Activated T-cell treated with anti-CD3 and anti-CD28 coated beads, Interleukin-2, amount 50 U/mL, for 72 hours (primary cell): ENCODE results near the gene RPL37A. TPM values are rescaled to one million over a fixed set of nuclear protein-coding genes. Genes with fewer than 3 reads are reported as not detected.
A peak's percentile ranks its signal among the peaks of the same experiment; 100 is the strongest.
"Not testable (repeated sequence)": the region's sequence is repeated elsewhere in the genome, so short reads cannot be mapped to it uniquely, and the experiment has no call there.

ENCODE experiments used
- ATAC-seq, 2 donors: fragments of 150-1000 bp; cut with Tn5 transposase; replicated peaks in 1 of 2; 2 replicates each; pipeline ENCODE4 v1.10.0; 2021; ENCODE audit warnings: moderate library complexity in 2 of 2, mild to moderate bottlenecking in 1 of 2
- DNase-seq, 2 donors: peaks; one replicate each; pipeline ENCODE4 v3.0.0; 2021 to 2022; ENCODE audit warnings: mixed read lengths in 1 of 2
- H3K27ac Mint-ChIP-seq: one replicate; pipeline ENCODE4 v1.8.0; 2022; ENCODE audit warnings: mild to moderate bottlenecking, moderate library complexity, mixed read lengths
- H3K27me3 Mint-ChIP-seq: one replicate; pipeline ENCODE4 v1.8.0; 2022; ENCODE audit warnings: low read depth, mixed read lengths
- H3K36me3 Mint-ChIP-seq, 2 donors: one replicate each; pipeline ENCODE4 v1.8.0; 2022; ENCODE audit warnings: mixed read lengths in 2 of 2, mild to moderate bottlenecking in 1 of 2; ENCODE audit not compliant: insufficient read depth in 2 of 2
- H3K4me1 Mint-ChIP-seq: one replicate; pipeline ENCODE4 v1.8.0; 2022; ENCODE audit warnings: low read depth, mixed read lengths
- H3K4me3 Mint-ChIP-seq, 2 donors: one replicate each; pipeline ENCODE4 v1.8.0; 2022; ENCODE audit warnings: mild to moderate bottlenecking in 2 of 2, mixed read lengths in 2 of 2, moderate library complexity in 2 of 2
- H3K9me3 Mint-ChIP-seq, 2 donors: one replicate each; pipeline ENCODE4 v1.8.0; 2022; ENCODE audit warnings: mixed read lengths in 2 of 2
- total RNA-seq, 2 donors: library from RNA; stranded (reverse); gene quantifications; one replicate each; pipeline ENCODE4 v1.2.3, GENCODE V29; 2022

RPL37A gene
- total RNA-seq, 2 donors from 2014 or later = 3,626 to 3,861 TPM

GRCh38 chr2:216507220-216508160 lies 8.8 kb downstream of the RPL37A start:
- Mint-ChIP-seq H3K27ac (no peak overlapping the region), H3K9me3 (no peaks in the 10 kb centered on the region), H3K27me3 (no peaks in the 10 kb centered on the region), H3K4me3 (no peak overlapping the region), H3K4me1 (peaks cover 29% of the 10 kb centered on the region), H3K36me3 (peaks cover 21 to 34% of the 10 kb centered on the region in 2 donors)
- ATAC-seq (no peak), DNase-seq (no peak)

GRCh38 chr2:216508229-216508628 lies 9.6 kb downstream of the RPL37A start:
- H3K4me3 Mint-ChIP-seq = no peak overlapping the region
- H3K27ac Mint-ChIP-seq = no peak overlapping the region
- H3K27me3 Mint-ChIP-seq = no peaks in the 10 kb centered on the region
- H3K9me3 Mint-ChIP-seq = no peaks in the 10 kb centered on the region
- DNase-seq = no peak
- H3K4me1 Mint-ChIP-seq = peaks cover 21% of the 10 kb centered on the region
- no peak for ATAC-seq
- peaks cover 15 to 26% of the 10 kb centered on the region in 2 donors for H3K36me3 Mint-ChIP-seq

GRCh38 chr2:216516730-216517350 lies 18.2 kb downstream of the RPL37A start:
- Mint-ChIP-seq H3K27ac (no peak overlapping the region), H3K4me3 (no peak overlapping the region), H3K27me3 (no peaks in the 10 kb centered on the region), H3K36me3 (peaks cover 0 to 2% of the 10 kb centered on the region in 2 donors), H3K4me1 (no peaks in the 10 kb centered on the region), H3K9me3 (no peaks in the 10 kb centered on the region)
- DNase-seq (no peak), ATAC-seq (no peak)

GRCh38 chr2:216517447-216518225 lies 19.0 kb downstream of the RPL37A start:
- no peak overlapping the region for H3K27ac Mint-ChIP-seq
- no peaks in the 10 kb centered on the region for H3K27me3 Mint-ChIP-seq
- no peaks in the 10 kb centered on the region for H3K4me1 Mint-ChIP-seq
- DNase-seq = no peak
- no peak overlapping the region for H3K4me3 Mint-ChIP-seq
- no peak for ATAC-seq
- peaks cover 0 to 2% of the 10 kb centered on the region in 2 donors for H3K36me3 Mint-ChIP-seq
- H3K9me3 Mint-ChIP-seq = no peaks in the 10 kb centered on the region

- H3K27me3 Mint-ChIP-seq = not testable (repeated sequence)
- peak in 1 of 2 donors; percentile 18 for ATAC-seq
These were observed 20.0 kb downstream of the RPL37A start for GRCh38 chr2:216518566-216519119.

GRCh38 chr2:216519154-216519762 lies 20.6 kb downstream of the RPL37A start:
- no peaks in the 10 kb centered on the region for H3K9me3 Mint-ChIP-seq
- H3K4me1 Mint-ChIP-seq = no peaks in the 10 kb centered on the region
- ATAC-seq (peak; percentile 57 to 60), DNase-seq (peak; percentile 48 to 55)
- H3K27me3 Mint-ChIP-seq = no peaks in the 10 kb centered on the region
- no peak overlapping the region for H3K4me3 Mint-ChIP-seq
- H3K27ac Mint-ChIP-seq = no peak overlapping the region
- peaks cover 0 to 2% of the 10 kb centered on the region in 2 donors for H3K36me3 Mint-ChIP-seq

More at GRCh38 chr2:216518566-216519119, 20.0 kb downstream of the RPL37A start:
- H3K4me3 Mint-ChIP-seq, DNase-seq, H3K9me3 Mint-ChIP-seq, H3K27ac Mint-ChIP-seq, H3K4me1 Mint-ChIP-seq, H3K36me3 Mint-ChIP-seq: not testable (repeated sequence)

- H3K4me3 Mint-ChIP-seq = no peak overlapping the region
- ATAC-seq = no peak
These were observed 21.5 kb downstream of the RPL37A start for GRCh38 chr2:216520112-216520511.

GRCh38 chr2:216522892-216523502 lies 24.4 kb downstream of the RPL37A start:
- ATAC-seq (no peak), DNase-seq (no peak)
- no peaks in the 10 kb centered on the region for H3K9me3 Mint-ChIP-seq
- no peak overlapping the region for H3K4me3 Mint-ChIP-seq
- no peak overlapping the region for H3K27ac Mint-ChIP-seq
- H3K4me1 Mint-ChIP-seq = no peaks in the 10 kb centered on the region
- H3K27me3 Mint-ChIP-seq = no peaks in the 10 kb centered on the region
- peaks cover 0 to 2% of the 10 kb centered on the region in 2 donors for H3K36me3 Mint-ChIP-seq

More at GRCh38 chr2:216520112-216520511, 21.5 kb downstream of the RPL37A start:
- Mint-ChIP-seq H3K9me3 (no peaks in the 10 kb centered on the region), H3K36me3 (peaks cover 0 to 2% of the 10 kb centered on the region in 2 donors), H3K4me1 (no peaks in the 10 kb centered on the region), H3K27ac (no peak overlapping the region), H3K27me3 (no peaks in the 10 kb centered on the region)
- DNase-seq = no peak

- H3K4me1 Mint-ChIP-seq = no peaks in the 10 kb centered on the region
- no peak overlapping the region for H3K27ac Mint-ChIP-seq
- H3K9me3 Mint-ChIP-seq = no peaks in the 10 kb centered on the region
- H3K36me3 Mint-ChIP-seq = no peaks in the 10 kb centered on the region
- ATAC-seq (no peak), DNase-seq (no peak)
- no peak overlapping the region for H3K4me3 Mint-ChIP-seq
- no peaks in the 10 kb centered on the region for H3K27me3 Mint-ChIP-seq
These were observed 27.3 kb downstream of the RPL37A start for GRCh38 chr2:216525972-216526371.

- Mint-ChIP-seq H3K27ac (no peak overlapping the region), H3K4me1 (no peaks in the 10 kb centered on the region), H3K36me3 (no peaks in the 10 kb centered on the region), H3K27me3 (no peaks in the 10 kb centered on the region), H3K4me3 (no peak overlapping the region), H3K9me3 (no peaks in the 10 kb centered on the region)
- ATAC-seq (no peak), DNase-seq (no peak)
These were observed 28.3 kb downstream of the RPL37A start for GRCh38 chr2:216526939-216527338.

GRCh38 chr2:216527600-216527999 lies 29.0 kb downstream of the RPL37A start:
- H3K4me1 Mint-ChIP-seq = no peaks in the 10 kb centered on the region
- ATAC-seq = no peak
- H3K4me3 Mint-ChIP-seq = no peak overlapping the region
- H3K27me3 Mint-ChIP-seq = no peaks in the 10 kb centered on the region
- H3K27ac Mint-ChIP-seq = no peak overlapping the region
- no peak for DNase-seq
- no peaks in the 10 kb centered on the region for H3K36me3 Mint-ChIP-seq
- no peaks in the 10 kb centered on the region for H3K9me3 Mint-ChIP-seq

GRCh38 chr2:216532562-216532961 lies 33.9 kb downstream of the RPL37A start:
- no peaks in the 10 kb centered on the region for H3K27me3 Mint-ChIP-seq

More at GRCh38 chr2:216532562-216532961, 33.9 kb downstream of the RPL37A start:
- no peaks in the 10 kb centered on the region for H3K9me3 Mint-ChIP-seq
- ATAC-seq = no peak
- no peak overlapping the region for H3K4me3 Mint-ChIP-seq
- no peak overlapping the region for H3K27ac Mint-ChIP-seq
- H3K4me1 Mint-ChIP-seq = no peaks in the 10 kb centered on the region
- no peaks in the 10 kb centered on the region for H3K36me3 Mint-ChIP-seq
- DNase-seq = no peak
